Raji (cell line): ENCODE results near the gene GASK1A.

Source experiments
- POLR2A ChIP-seq: IDR thresholded peaks from 2 replicates; pipeline ENCODE4 v1.6.1; 2011; ENCODE audit warnings: low read depth, low read length, control low read depth; ENCODE audit not compliant: insufficient read depth

The GASK1A gene

DNA sequence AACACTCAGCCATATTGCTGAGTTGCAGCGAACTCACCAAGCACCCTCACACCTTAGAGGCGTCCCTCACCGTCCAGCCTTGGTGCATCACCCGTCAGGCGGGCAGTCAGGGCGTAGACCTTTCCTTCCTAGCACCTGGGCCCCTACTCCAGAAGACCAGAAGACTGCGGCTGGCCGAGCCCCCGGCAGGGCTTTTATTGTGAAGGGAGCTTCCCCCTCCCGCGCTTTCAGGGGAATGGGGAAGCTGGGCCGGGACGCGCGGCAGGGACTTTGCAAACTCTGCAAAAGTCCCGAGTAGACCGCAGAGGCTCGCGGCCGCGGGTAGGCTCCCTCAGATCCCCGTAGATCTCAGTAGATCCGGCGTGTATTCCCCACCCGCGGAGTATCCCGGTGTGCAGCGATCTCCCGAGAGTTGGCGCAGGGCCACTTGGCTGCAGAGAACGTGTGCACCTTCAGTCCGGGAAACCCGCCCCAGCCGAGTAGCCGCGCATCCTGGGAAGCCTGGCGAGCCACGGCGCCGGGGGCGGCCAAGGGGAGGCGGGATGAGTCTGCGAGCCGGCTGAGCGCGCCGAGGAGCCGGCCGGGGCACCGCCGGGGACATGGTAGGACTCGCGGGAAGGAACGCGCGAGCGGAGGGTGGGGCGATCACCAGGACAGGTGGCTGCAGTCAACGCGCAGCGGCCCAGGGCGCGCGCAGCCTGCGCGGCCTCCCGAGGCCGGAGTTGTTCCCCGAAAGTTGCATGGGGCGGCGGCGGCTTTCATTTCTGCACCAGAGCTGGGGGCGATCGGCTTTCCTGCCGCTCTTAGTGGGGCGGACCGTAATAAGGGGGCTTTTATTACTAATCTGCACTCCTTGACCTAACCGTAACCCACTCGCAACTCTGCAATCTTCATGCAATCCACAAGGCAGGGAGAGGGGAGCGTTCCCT lies at the start of gene GASK1A:
Gene GASK1A (plus strand): TSS at position 268 of the 929 bp plus-strand sequence. CDS start 332 bp downstream, at position 600.
- no peak for TF ChIP-seq POLR2A

DNA sequence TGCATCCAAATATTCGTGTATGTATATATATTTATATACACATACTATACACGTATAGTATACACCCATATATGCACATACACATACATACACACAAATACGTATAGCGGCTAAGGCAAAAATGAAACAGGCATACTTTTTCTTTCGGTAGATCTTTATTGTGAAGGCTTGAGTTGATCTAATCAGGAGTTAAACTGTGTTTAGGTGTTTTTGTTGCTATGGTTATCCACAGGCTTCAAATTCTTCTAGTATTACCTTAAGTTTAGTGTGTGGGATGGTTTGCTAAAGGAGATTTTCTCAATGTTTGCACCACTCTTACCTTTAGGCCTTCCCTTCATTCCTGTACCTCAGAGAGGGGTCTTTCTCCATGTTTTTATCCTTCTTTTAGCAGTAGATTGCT lies 45.0 kb upstream of the GASK1A start:
- no peak for TF ChIP-seq POLR2A

DNA sequence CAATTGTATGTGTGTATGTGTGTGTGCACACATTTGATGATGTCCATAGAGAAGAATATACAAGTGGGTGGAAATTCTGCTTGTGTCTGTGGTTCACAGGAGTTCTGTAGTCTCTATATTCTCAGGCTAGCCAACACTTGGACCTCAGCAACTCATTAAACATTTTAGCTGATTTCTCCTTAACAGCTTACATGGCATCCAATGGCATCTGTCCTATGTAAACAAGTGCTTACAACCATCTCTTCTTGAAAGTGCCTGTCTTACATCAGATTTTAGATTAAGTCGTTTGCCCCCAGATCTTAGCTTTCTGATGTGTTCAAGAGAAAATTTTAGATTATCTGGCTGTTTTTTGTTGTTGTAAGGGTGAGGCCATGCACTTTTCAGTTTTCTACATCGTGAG lies 44.2 kb upstream of the GASK1A start:
- no peak for TF ChIP-seq POLR2A

DNA sequence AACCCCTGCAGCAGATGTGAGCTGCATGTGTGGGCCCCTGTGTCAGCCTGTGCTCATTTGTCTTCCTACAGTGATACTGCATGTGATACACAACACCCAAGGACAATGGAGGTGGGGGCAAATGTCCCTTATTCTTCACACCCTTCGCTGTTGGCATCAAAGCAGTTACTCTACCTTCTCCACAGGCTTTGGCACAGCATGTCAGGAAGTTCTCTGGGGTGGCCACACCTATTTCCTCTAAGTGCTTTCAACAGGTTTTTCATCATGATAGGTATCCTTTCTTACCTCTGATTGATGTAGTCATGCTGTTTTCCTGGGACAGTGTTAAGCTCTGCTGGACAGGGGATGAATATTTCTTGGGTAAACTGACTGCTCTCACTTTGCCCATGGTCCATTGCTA lies 43.6 kb upstream of the GASK1A start:
- TF ChIP-seq POLR2A, result no peak

DNA sequence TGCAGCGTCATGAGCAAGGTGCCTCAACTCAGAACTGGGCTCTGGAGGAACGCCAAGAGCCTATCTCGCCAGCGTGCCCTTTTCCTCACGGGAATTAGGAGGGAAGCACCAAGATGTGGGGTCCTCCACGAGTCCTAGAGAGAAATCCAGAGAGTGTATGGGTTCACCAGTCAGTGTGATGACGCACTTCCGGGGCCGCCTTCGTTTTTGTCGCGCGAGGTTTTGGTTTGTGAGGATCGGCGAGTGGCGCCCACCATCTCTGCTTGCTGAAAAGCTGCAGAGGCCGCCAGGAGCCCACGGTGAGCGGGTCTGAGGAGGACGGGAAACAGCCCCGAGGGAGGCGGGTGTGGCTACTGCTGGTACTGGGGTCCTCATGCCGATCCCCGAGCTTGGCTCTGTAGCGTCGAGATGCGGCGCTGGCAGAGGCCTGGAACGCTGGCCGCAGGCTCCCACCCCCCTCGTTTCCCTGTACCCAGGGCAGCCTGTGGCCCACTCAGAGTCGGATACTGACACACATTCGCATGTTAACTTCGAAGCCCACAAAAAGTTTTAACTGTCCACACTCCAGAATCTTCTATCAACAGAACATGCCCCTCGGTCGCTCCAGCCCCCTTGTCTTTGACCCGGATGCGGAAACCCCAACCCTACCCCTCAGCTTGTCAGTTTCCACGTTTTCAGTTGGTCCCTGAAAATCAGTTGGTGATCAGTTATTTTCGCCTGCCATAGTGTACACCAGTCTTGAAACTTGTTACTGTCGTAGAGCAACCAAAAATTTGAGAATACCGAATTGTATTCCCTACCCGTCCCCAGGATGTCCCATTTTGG lies 42.7 kb upstream of the GASK1A start:
- no peak for TF ChIP-seq POLR2A

DNA sequence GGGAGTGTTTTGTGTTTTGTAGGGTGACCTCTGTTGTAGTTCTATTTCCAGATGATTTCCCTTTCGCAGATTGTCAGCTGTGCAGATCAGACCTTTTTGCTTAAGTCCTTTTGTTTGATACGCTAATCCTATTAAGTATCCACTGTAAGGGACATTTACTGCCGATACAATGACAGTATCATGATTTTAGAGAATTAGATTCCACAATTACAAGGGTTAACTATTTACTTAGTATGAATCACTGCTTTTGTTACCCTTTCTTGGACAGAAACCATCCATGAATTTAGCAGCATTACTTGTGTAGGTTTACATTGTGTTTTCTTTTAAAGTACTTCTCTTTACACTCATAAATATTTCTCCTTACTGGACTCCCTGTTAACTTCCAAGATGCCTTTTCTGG lies 41.8 kb upstream of the GASK1A start:
- TF ChIP-seq POLR2A, result no peak

DNA sequence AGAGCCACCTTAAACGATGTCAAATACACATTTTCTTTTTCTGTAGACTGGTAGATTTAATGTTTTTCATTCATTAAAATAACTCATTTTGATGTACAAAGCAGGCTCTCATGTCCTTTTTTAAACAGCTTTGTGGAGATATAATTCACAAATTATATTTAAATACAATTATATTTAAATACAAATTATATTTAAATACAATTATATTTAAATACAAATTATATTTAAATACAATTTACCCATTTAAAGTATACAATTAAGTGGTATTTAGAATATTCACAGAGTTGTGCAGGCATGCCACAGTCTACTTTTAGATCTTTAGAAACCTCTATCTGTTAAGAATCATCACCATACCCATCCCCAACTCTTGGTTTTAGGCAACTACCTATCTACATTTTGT lies 36.4 kb upstream of the GASK1A start:
- TF ChIP-seq POLR2A, result no peak

DNA sequence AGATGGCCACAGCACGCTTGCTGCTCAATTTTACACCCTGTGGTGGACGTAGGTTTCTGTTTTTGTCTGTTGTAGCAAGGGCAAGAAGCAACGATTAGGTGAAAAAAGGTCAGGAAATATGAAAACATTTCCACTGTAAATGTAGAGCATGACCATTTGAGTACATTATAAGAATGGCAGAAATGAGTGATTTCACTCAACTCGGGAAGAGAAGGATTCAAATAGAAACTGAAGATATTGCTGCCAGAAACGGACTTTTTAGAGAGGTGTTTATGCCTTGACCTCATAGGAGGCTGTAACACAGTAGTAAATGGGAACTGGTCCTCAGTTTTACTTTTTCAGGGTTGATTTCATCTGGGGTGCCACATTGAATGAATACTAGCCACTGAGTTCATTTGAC lies 33.1 kb upstream of the GASK1A start:
- TF ChIP-seq POLR2A, result no peak

DNA sequence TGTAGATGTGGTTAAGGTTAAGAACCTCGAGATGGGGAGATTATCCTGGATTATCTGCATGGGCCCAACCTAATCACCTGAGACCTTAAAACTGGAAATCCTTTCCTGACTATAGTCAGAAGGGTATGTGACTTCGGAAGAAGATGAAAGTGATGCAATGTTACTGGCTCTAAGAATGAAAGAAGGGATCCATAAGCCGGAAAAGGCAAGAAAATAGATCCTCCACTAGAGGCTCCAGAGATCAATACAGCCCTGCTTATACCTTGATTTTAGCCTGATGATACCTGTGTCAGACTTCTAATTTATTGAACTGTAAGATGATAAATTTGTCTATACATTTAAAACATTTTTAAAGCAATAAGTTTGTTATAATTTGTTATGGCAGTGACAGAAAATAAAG lies 21.5 kb upstream of the GASK1A start:
- no peak for TF ChIP-seq POLR2A

DNA sequence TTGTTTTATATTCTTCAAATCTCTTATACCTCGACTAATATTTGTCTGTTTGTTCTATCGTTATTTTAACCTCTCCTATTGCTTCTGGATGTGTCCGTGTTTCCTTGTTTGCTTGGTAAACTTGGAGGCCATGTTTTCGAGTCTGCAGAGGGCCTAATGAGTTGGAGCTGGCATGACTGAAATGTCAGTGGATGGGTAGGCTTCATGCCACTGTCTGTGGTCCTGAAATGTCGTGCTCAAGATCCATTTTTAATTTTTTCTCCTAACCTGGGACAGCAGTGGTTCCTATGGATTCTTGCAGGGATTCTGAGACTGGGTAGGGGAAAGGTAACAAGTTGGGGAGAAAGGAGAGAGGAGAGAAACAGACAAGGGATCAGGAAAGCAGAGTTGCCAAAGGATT lies 18.8 kb upstream of the GASK1A start:
- TF ChIP-seq POLR2A, result no peak

DNA sequence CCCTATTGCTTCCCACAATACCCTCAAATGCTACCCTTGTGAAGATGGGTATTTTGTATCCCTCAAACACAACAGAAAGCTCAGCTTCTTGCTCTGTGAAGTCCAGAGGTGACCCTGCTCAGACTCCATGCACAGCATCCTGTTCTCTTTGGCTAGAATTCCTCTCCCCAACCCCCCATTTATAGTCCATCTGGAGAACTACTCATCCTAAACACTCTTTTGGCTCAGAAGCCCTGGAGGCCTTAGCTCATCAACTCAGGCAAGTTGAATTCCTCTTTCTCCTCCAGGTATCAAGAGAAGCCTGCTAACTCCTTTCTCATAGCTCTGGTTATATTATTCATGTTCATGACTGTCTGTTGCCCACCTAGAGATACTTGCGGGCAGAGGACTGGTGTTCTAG lies 18.3 kb upstream of the GASK1A start:
- no peak for TF ChIP-seq POLR2A

DNA sequence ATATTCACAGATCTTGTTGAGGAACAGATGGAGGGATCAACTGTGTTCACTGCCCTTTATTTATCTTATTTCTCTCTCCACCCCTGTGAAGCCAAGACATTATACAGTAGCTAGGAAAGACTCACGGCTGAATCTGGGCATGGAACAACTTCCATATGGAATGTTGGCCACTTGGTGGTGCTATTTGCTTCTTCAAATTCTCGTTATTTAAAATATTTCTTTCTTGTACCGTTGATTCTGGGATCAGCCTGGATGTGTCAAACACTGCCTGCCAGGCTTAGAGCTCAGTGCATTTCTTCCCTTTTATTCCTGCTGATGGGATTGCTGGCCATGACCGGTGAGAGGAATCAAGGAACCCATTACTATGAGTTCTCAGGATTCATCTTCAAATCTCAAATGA lies 17.5 kb upstream of the GASK1A start:
- no peak for TF ChIP-seq POLR2A

DNA sequence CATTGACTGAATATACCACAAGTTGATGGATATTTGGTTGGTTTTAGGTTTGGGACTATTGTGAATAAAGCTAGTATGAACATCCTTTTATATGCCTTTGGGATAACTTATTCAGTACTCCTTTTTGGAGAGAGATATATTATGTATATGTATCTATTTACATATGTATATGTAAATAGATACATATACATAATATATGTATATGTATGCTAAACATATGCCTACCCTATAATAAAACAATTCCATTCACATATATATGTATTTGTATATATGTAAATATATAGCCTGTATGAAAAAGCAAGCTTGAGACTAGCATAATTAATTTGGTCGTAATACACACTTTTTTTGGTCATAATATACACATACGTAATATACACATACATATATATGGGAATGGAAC lies 15.8 kb upstream of the GASK1A start:
- no peak for TF ChIP-seq POLR2A

DNA sequence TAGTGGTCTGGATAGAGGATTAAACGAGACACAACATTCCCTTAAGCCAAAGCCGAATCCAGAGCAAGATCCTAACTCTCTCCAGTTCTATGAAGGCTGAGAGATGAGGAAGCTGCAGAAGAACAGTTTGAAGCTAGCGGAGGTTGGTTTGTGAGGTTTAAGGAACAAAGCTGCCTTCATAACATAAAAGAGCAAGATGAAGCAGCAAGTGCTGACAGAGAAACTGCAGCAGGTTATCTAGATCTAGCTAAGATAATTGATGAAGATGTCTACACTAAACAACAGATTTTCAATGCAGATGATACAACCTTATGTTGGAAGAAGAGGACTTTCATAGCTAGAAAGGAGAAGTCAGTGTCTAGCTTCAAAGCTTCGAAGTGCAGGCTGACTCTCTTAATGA lies 14.8 kb upstream of the GASK1A start:
- TF ChIP-seq POLR2A, result no peak

DNA sequence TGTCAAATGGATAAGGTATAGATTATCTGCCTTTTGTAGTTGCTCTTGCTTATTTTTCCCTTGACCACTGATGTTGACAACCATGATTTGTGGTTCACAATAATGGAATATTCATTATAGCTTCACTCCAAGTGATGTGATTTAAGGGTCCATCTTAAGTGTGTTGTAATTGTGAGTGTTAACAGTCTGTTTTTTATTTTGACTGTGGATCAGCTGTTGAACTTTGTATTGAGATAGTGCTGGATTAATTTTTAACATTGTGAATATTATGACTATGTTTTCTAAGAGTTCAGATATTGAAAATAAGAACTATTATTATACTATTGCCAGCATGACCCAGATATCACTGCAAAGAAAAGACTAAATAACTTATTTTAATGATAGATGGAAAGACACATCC lies 8.6 kb upstream of the GASK1A start:
- no peak for TF ChIP-seq POLR2A

DNA sequence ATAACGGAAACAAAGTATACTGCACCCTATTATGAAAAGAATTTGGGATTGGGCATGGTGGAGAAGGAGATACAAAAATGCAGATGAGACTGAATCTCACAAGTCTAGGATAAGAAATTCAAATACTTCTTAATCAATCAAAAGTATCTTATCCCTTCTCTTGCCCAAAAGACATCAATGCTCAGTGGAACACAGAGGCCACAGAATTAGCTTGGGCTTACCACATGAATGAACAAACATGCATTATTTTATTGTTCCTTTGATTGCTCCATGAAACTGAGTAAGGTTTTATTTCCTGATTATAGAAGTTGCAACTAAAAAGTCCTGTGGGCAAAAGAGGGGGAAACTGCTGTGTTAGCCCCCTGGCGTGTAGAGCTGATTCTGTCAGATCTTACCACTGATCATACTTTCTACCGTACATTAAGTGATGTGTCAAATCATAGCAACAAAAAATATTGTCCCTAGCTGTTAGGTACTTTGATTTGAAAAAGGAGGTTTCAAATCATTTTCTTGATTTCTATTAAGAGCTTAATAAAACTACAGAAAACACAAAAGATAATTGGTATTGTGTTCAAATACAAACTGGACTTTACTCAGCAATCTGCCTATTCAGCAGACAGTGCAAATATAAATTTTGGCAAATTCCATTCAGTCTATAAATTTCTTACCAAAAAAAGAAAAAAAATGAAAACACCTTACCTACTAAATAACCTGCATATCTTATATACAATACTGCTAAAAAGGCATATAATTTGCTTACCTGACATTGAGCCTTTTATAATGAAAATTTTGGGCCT lies 7.9 kb upstream of the GASK1A start:
- no peak for TF ChIP-seq POLR2A

DNA sequence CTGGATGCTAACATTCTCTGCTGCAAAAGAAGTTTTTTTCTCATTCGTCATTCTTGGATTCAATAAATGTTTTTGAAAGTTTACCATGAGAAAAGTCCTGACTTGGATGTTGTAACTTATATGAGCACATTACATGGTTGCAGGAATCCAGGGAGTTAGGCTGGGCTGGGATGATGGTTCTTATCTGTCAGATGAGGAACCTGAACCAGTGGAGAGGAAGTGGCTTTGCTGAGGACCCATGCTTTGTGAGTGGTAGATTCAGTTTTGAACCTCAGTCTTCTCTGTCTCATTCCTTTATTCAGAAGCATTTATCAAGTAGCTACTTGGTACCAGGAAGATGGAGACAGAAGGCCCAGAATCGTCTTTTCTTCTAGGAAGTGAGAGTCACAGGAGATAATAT lies 3.7 kb upstream of the GASK1A start:
- TF ChIP-seq POLR2A, result no peak
